ENCODE measurements around the gene WIPF3.
"Not testable (repeated sequence)": the region's sequence is repeated elsewhere in the genome, so short reads cannot be mapped to it uniquely, and the experiment has no call there.

Gene WIPF3

DNA sequence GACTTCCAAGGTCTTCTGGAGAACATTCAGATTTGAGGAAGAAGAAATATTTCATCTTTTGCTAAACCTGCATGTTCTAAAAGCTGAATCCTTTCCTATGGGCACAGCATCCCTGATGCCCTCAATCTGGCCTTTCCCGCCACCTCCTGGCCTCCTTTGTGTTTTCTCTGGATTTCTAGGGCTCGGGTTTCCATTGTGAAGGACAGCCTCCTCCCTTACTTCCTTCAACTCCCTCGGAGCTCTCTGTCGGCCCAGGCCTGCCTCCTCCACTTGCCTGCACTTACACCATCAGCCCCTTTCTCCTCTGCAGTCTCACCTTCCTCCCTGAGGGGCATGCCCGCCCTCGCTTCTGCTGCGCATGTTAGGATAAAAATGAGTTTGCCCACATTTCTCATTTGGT is 75.4 kb downstream of the WIPF3 start:
- DNase-seq (ENCODE audit: low spot score): no peak

DNA sequence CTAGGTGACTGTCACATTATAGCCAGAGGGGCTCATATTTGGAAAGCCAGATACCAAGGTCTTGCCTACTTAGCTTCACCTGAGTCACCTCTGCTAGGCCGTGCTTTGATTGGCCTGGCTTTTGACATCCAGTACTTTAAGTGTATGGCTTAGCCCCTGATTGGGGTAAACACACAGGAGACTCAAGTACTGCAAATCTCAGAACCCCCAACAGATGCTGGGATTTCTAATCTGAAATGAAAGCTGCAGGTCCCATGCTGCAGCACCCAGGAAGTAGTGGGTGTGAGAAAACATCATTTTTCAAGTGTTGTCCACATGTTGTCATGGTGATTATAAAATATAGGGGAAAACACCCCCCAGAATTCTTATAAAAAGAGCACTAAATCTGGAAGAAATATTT is 76.2 kb downstream of the WIPF3 start:
- DNase-seq (ENCODE audit: low spot score): no peak

DNA sequence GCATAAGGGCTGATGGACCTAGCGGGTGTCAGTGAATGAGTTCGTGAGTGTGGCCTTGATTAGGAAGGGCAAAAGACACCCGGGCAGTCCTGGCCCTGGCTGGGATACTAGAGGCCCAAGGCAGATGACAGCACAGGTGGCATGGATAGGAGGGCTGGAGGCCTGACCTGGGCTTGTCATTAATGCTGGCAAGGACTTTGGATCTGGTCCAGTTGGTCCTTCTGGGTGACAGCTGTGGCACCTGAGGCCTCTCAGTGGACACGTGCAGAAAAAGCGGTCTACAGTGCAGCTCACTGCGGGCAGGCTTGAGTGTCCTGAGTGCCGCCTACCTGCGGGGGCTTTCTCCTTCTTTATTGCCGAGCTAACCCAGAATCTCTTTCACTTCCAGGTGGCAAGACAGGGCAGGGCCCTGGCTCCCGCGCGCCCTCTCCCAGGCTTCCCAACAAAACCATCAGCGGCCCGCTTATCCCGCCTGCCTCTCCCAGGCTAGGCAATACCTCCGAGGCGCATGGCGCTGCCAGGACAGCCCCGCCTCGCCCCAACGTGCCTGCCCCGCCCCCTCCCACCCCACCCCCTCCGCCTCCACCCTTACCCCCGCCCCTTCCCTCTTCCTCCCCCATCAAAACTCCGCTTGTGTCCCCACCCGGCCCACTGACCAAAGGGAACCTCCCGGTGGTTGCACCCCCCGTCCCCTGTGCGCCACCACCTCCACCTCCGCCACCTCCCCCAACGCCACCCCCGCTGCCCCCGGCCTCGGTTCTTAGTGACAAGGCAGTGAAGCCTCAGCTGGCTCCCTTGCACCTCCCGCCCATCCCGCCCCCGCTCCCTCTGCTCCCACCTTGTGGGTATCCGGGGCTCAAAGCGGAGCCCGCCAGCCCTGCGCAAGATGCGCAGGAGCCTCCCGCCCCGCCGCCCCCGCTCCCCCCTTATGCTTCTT is 77.4 kb downstream of the WIPF3 start:
- DNase-seq (ENCODE audit: low spot score): no peak

- DNase-seq (ENCODE audit: low spot score): no peak
These were observed 78.3 kb downstream of the WIPF3 start for GRCh38 chr7:29884399-29885272.

GRCh38 chr7:29885626-29886025 is 79.3 kb downstream of the WIPF3 start:
- no peak for DNase-seq (ENCODE audit: low spot score)

DNA sequence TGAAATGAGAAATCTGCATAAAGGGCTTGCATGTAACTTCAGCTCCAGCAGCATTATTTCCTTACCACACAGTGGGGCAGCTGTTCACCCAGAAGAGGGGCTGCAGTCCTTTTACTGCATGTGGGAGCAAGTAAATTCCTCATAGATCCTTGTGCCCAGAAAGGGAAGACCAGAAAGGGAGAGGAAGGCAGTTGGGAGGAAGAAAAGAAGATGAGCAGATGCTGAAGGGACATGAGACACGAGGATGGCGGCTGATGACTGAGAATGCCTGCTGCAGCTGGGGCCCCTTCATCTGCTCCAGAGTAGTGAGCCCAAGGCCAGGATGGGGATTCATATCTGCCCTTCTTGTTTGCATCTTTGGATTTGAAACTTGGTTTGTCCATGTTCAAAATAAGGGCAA is 80.5 kb downstream of the WIPF3 start:
- DNase-seq (ENCODE audit: low spot score): no peak

GRCh38 chr7:29888006-29888405 is 81.7 kb downstream of the WIPF3 start:
- no peak for DNase-seq (ENCODE audit: low spot score)

DNA sequence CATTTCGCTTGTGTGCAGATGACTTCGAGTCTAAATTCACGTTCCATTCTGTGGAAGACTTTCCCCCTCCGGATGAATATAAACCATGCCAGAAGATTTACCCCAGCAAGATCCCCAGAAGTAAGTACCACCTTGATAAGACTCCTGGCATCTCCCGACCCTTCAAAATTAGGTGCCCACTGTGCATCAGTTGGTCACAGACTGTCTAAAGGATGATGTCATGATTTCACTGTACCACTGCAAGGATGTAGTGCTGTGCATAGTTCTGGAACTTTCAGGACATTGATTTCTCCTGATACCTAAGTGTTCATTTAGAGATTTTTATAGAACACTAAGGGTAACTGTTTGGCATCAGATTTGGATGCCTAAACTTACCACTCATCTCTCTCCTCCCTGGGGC is 83.0 kb downstream of the WIPF3 start:
- no peak for DNase-seq (ENCODE audit: low spot score)

DNA sequence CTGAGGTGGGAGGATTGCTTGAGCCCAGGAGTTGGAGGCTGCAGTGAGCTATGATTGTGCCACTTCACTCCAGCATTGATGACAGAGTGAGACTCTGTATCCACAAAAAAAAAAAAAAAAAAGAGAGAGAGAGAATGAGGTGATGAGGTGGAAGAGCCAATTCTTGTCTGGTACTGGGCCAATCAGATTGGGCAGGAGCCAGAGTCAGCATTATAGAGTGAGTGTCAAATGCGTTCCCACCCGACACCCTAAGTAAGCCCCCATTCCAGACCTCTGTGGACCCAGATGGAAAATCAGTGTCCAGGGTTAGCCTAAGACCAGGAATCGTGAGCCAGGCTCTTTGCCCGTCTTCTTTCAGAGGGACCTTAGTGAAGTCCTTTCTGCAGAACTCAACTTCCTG is 83.9 kb downstream of the WIPF3 start:
- DNase-seq (ENCODE audit: low spot score): no peak

GRCh38 chr7:29890786-29891185 is 84.5 kb downstream of the WIPF3 start:
- not testable (repeated sequence) for DNase-seq (ENCODE audit: low spot score)

DNA sequence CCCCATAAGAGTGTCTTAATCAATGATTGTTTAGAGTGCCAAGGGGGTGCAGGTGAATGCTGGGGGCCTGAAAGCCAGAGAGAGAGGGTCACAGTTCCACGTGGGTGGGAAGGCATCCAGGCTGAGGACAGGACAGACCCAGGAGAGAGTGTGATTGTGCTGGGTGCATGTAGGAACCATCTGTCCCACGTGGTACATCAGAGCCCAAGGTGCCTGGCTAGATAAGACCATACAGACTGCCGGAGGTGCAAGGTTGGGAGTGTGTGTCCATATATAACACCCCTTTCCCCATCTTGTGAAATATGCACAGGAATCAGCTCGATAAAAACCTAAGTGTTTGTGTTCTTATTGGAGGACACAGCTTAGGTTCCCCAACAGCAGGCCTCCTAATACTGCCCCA is 85.5 kb downstream of the WIPF3 start:
- DNase-seq (ENCODE audit: low spot score): no peak

GRCh38 chr7:29892231-29892630 is 85.9 kb downstream of the WIPF3 start:
- no peak for DNase-seq (ENCODE audit: low spot score)

DNA sequence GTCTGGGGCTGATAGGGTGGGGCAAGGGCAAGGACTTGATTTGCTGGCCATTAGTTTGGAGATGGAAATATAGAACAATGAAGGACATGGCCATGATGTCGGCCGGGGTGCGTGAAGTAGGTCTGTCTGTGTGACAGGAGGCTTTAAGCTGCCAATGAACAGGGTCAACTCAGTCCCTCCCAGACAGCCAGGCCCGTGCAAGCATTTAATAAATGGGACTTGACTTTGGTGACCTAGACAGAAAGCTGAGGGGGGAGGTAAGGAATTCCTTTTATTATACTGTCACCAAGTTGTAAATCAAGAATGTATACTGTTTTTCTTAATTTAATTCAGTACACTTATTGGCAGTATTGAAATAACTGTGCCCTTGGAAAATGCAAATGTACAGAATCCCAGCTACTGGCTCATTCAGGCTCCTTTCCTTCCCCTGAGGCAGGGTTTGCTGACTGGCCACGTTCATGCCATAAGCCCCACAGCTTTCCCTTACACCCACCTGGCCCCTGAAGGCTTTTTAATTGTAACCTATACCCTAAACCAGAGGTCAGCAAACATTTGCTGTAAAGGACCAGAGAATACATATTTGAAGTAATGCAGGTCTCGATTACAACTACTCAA is 87.2 kb downstream of the WIPF3 start:
- DNase-seq (ENCODE audit: low spot score): no peak

DNA sequence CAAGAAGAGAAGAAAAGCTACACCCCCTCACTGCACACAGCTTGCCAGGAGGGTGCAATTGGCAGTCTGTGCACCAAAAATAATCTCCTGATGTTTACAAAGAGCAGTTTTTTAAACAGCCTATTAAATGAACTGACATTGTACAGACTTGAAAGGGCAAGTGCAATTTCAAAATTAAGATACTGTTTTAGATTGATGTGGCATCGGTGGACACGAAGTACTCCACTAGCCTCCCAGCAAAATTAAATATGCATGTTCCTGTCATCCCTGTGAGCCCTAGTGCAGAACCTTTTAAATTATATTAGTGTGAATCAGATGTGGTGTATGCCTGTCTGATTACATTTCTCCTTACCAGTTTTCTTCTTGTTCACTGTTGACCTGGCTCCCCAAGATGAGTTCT is 87.9 kb downstream of the WIPF3 start:
- DNase-seq (ENCODE audit: low spot score): no peak

DNA sequence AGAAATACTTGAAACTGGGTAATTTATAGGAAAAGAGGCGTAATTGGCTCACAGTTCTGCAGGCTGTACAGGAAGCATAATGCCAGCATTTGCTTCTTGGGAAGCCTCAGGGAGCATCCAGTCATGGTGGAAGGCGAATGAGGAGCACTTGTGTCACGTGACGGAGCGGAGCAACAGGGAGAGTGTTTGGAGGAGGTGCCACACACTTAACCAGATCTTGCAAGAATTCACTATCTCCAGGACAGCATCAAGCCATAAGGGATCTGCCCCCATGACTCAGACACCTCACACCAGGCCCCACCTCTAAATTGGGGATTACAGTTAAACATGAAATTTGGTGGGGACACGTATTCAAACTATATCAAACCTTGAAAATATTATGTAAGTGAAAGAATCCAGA is 89.3 kb downstream of the WIPF3 start:
- DNase-seq (ENCODE audit: low spot score): no peak

- no peak for DNase-seq (ENCODE audit: low spot score)
These were observed 90.5 kb downstream of the WIPF3 start for GRCh38 chr7:29896685-29897411.

DNA sequence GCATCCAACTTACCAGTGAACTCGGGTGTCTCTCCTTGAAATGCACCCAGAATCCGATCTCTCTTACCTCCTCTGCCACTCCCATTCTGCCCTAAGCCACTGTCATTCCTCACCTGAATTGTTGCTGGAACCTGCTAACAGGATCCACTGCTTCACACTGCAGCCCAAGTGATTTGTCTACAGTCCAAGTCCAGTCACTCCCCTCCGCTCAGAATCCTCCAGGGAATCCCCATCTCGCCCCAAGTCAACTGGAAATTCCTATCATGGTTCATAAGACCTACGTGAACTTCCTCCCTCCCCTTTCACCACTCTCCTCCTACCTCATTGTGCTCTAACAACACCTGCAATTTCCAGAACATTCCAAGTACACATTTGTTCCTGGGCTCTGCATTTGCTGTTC is 92.0 kb downstream of the WIPF3 start:
- no peak for DNase-seq (ENCODE audit: low spot score)

GRCh38 chr7:29900745-29901144 is 94.4 kb downstream of the WIPF3 start:
- DNase-seq (ENCODE audit: low spot score): no peak

GRCh38 chr7:29906200-29907022 is 100.1 kb downstream of the WIPF3 start:
- DNase-seq (ENCODE audit: low spot score): no peak

DNA sequence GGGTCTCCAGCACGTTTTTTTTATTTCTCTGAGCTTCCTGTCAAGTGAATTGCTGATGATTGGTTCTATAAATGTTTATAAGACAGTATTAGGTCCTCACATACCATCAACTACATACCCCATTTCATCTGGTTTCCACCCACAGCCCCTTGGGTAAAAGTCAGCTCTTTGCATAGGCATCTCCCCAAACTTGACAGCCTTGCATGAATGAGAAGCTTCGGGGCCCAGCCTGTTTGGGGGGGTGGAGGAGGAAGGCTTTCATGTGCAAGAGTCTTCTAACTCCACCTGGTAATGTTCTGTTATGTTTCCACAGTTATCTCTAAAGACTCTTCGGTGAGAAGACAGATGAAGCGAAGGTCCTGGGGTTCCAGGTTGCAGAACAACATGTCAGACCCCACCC is 107.9 kb downstream of the WIPF3 start:
- no peak for DNase-seq (ENCODE audit: low spot score)

Data from CD4-positive, alpha-beta T cell treated with Interleukin-15 for 4 hours (primary cell).